Measurements from ENCODE around the gene CRACR2B.

The CRACR2B gene

DNA sequence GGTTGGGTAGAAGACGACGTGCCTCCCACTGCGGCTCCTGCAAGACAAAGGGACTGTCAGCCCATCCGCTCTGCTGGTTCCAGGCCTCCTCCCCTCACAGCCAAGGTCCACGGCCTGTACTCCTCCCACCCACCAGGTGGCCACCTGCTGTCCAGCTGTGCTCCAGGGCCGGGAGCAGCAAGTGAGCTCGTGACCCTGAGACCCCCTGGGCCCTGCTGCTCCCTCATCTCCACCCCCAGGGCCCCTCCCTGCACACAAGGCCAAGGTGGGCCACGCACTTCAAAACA lies 42.4 kb downstream of the CRACR2B start:
- FAIRE-seq: no peak

DNA sequence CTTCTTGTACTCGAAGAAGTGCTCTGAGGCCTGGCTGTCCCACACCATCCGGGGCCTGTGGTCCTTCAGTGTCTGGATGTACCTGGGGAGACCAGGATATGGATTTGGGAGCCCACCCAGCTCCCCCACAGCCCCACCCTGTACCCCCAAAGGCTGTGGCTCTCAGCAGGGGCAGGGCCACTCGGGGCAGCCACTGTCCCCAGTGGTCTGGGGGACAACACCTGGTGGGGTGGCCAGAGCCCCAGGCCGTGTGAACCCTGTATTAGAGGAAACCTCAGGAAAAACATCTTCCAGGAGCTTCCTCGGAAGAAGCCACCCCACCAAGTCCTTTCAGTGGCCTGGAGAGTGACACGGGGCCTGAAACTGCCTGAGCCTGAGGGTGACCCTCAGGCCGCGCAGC lies 42.7 kb downstream of the CRACR2B start:
- FAIRE-seq: no peak

DNA sequence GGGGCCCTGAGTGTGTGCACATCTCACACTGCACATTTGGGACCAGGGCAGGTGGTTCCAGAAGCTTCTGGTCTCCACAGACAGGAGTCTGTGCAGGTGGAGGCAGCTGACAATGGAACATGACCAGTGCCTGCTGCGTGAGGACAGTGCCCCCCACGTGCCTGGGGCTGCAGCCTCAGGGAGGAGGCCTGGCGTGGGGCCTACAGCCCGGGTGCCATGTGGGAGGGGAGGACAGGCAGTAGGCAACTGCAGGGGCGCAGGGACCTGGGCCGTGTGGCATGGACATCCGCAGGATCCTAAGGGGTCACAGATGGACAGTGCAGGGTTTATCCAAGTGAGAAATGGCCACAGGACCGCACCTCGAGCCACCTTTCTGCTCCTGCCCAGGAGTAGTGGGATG lies 43.8 kb downstream of the CRACR2B start:
- no peak for FAIRE-seq

DNA sequence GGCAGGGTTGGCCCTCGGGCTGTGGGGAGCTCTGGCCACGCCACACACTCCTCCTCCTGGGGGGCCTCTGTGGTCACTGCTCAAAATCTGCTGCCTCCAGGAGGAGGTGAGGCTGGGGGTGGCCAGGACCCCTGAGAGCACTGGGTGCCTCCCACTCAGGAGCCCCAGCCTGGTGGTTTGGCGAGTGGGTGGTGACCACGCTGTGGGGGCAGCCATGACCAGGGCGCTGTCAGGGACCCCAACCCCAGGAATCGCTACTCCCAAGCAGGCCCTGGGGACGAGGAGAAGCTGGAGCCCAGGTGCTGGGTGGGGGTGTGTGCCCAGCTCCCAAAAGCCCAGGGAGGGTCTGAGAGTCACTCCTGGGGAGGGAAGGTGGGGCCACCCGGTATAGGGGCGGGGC lies 45.1 kb downstream of the CRACR2B start:
- no peak for FAIRE-seq

DNA sequence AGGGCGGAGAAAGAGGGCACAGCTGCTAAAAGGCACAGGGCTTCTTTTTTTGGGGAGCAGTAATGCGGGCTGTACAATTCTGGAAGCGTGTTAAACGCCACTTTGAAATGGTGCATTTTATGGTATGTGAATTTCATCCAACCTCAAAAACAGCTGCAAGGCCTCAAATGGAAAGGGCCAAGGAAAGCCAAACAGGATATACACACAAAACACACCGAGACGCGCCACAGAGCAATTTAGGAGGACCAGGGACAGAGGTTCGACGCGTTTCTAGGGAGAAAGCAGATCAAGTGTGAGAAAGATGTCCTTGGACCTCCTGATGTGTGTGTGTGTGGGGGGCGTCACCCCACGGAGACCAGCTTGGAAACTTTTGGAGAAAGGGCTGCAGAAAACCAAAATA lies 46.0 kb downstream of the CRACR2B start:
- no peak for FAIRE-seq

DNA sequence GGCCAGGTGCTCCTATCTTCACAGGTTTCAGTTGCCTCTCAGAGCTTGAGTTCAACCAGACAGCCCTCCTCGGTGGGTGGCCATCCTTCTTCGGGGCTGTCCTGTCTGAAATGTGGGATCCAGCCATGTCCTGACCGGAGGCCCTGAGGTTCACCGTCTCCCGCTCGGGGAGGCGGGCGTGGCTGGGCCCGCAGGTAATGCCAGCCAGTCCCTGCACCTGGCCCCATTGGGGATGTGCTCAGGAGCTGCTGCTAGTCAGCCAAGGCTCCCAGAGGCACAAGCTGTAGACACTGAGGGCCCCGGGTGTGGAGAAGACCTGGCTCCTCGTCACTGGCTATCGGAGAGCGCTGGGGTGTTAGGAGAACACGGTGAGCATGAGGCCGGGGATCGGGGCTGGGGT lies 47.5 kb downstream of the CRACR2B start:
- no peak for FAIRE-seq

DNA sequence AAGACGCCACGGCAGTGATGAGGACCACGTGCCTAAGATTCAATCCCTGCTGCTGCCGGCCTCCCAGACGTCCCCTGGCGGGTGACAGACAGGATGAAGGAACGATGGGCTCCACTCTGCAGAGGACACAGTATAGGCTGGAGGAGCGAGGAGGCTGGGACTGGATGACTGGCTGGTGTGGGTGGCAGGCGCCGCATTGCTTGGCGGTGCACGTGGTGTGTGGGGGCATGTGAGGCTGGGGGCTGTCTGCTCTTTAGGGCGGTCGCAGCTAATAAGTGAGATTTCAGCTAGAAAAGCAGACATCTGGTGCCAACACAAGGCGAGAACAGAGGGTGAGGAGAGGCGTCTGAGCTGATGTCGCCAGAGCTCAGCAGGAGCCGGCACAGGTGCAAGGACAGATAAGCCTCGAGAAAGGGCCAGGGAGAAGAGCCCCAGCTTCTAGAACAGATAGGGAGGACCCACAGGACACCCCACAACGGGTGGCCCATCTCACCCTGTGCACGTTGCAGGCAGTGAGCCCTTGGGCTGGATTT lies 48.1 kb downstream of the CRACR2B start:
- no peak for FAIRE-seq

DNA sequence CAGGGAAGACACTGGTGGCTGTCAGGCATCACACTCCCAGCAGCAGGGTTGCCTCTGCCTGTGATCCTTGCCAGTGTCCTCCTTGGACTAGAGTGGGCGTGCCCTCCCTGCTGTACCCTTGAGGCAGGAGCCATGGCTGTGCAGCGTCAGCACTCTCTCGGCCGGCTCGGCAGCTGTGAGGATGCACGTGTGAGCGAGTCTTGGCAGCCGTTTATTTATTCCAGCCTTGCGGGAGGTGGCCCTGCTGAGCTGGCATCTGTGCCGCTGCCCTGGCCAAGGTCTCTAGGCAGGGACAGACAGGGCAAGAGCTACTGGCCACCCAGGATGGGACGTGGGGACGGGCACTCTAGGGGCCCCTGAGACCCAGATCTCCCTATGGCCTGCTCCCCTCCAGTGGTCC lies 48.8 kb downstream of the CRACR2B start:
- FAIRE-seq: no peak

DNA sequence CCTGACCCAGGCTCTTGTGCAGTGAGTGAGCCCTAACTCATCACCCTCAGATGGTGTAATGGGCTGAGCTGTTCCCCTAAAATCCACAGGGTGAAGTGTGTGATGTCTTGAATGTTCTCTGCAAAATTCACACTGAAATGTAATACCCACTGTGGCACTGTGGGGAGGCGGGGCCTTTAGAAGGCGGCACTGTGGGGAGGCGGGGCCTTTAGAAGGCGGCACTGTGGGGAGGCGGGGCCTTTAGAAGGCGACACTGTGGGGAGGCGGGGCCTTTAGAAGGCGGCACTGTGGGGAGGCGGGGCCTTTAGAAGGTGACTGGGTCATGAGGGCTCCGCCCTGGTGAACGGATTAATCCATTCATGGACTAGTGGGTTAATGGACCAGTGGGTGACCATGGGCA lies 49.8 kb downstream of the CRACR2B start:
- no peak for FAIRE-seq

DNA sequence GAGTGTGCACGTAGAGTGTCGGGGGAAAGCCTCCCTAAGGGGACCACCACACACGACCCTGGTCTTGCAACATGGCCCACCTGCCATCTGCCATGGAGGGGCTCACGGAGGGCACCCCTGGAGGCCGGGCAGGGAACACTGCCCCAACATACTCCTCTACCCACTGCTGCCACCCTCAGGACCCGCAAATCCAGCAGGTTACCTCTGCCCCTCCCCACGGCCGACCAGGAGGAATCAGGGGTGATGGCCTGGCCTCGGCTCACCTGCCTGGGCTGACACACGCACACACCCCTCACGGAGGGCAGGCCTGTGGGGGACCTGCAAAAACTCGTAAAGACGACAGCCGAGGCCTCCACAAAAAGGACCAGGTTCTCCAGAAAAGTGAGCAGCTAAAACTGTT lies 52.7 kb downstream of the CRACR2B start:
- no peak for FAIRE-seq

Data from islet of Langerhans (tissue), 1 donor.